Measurements from ENCODE around the gene ARMH2. TPM values are rescaled to one million over a fixed set of nuclear protein-coding genes. Genes with fewer than 3 reads are reported as not detected.

Gene ARMH2
- total and polyA plus RNA-seq, 9 of the 15 experiments (the other 6 are each of a cell fraction or from before 2014, with no cell fraction given): not detected

- TF ChIP-seq EGR1 (conservative IDR thresholded peaks at IDR 0.05): no peak
- peak; percentile 63; the same call in 1 of the 2 replicates for TF ChIP-seq ZNF644 (tag; IDR thresholded peaks at IDR 0.05; ENCODE audit: low read depth)
- TF ChIP-seq ZNF316 (IDR thresholded peaks at IDR 0.05): peak; percentile 94
- no peak for TF ChIP-seq NFXL1 (CRISPR knock-in tag; IDR thresholded peaks at IDR 0.05)
- TF ChIP-seq ATF6 (CRISPR knock-in tag; IDR thresholded peaks at IDR 0.05): no peak
- TF ChIP-seq JUND (IDR thresholded peaks at IDR 0.05; ENCODE audit: borderline replicate concordance, low read depth, low read length): peak; percentile 31; the same call in 1 of the 2 replicates
- peak; percentile 32; the same call in 1 of the 3 replicates for TF ChIP-seq JUND (tag; IDR thresholded peaks at IDR 0.05; ENCODE audit: borderline replicate concordance, low read depth, low read length)
- 0 out of 6 replicates have a peak, but pooled peaks of 1 of the 3 experiments have one; percentile 23 for TF ChIP-seq ZBTB11 (CRISPR knock-in tag; IDR thresholded peaks at IDR 0.05)
- peak; percentile 98 for TF ChIP-seq NFE2 (IDR thresholded peaks at IDR 0.05; ENCODE audit: low read depth)
- TF ChIP-seq MAZ (CRISPR knock-in tag; conservative IDR thresholded peaks at IDR 0.05 in 1 of 2, IDR thresholded peaks at IDR 0.05 in 1 of 2): no peak
- TF ChIP-seq MAFK (IDR thresholded peaks at IDR 0.05; ENCODE audit: low read length): peak; percentile 92
- no peak for TF ChIP-seq FIP1L1 (IDR thresholded peaks at IDR 0.05; ENCODE audit: low read depth, low read length, poor library complexity, severe bottlenecking)
- peak; percentile 59 to 68; a peak in 3 of 4 replicates for TF ChIP-seq TRIM24 (IDR thresholded peaks at IDR 0.05)
- no peak for TF ChIP-seq PTBP1 (IDR thresholded peaks at IDR 0.05; ENCODE audit: low read depth, low read length)
- TF ChIP-seq FOSL1 (tag; conservative IDR thresholded peaks at IDR 0.05): peak; percentile 58
- no peak for TF ChIP-seq RBM22 (IDR thresholded peaks at IDR 0.05; ENCODE audit: low read depth, low read length, poor library complexity, severe bottlenecking)
- 0 out of 2 replicates have a peak, but pooled peaks have one; percentile 31 for TF ChIP-seq ARID3A (IDR thresholded peaks at IDR 0.05; ENCODE audit: borderline replicate concordance, low read depth, low read length)
- TF ChIP-seq HMGXB4 (CRISPR knock-in tag; IDR thresholded peaks at IDR 0.05): no peak
- 0 out of 2 replicates have a peak, but pooled peaks have one; percentile 26 for TF ChIP-seq SMARCC2 (IDR thresholded peaks at IDR 0.05; ENCODE audit: low read depth)
- TF ChIP-seq MAFG (tag; conservative IDR thresholded peaks at IDR 0.05): peak; percentile 99
These were observed 43.4 kb downstream of the ARMH2 start (continued) for GRCh38 chr6:24755279-24755678.

All from K562 (cell line).